GM18517 (cell line): ENCODE measurements around the gene RNF115.
"Not testable (repeated sequence)": the region's sequence is repeated elsewhere in the genome, so short reads cannot be mapped to it uniquely, and the experiment has no call there.

Experiments used
- ATAC-seq: cut with Tn5 transposase; IDR thresholded peaks from one replicate; pipeline ENCODE4 v1.9.1; 2021; ENCODE audit warnings: mild to moderate bottlenecking, moderate library complexity; ENCODE audit not compliant: unreplicated experiment

Gene RNF115

GRCh38 chr1:145823565-145824498, at the start of gene RNF115, which contains the start of gene POLR3C:
TSS of gene RNF115 (minus strand) at chr1:145824095. CDS start at chr1:145823873, 222 bp downstream.
TSS of gene POLR3C (plus strand) at chr1:145824200. CDS start at chr1:145825777, 1,577 bp downstream.
- ATAC-seq, result peak; percentile 73

- no peak for ATAC-seq
Observed at GRCh38 chr1:145871994-145872924, 48.4 kb upstream of the RNF115 start.

- no peak for ATAC-seq
Observed at GRCh38 chr1:145868232-145868631, 44.3 kb upstream of the RNF115 start.

- ATAC-seq, result no peak
Observed at GRCh38 chr1:145863282-145864018, 39.6 kb upstream of the RNF115 start.

GRCh38 chr1:145859491-145860023, 35.7 kb upstream of the RNF115 start:
- ATAC-seq, result peak; percentile 50

GRCh38 chr1:145858901-145859490, 35.1 kb upstream of the RNF115 start, which contains the start of gene PIAS3:
TSS of gene PIAS3 (minus strand) at chr1:145859081. CDS start at chr1:145858990, 91 bp downstream.
- ATAC-seq, result peak; percentile 59

GRCh38 chr1:145858238-145858900, 34.5 kb upstream of the RNF115 start:
- ATAC-seq, result peak; percentile 8

- no peak for ATAC-seq
Observed at GRCh38 chr1:145857170-145857569, 33.3 kb upstream of the RNF115 start.

GRCh38 chr1:145855426-145855948, 31.6 kb upstream of the RNF115 start:
- ATAC-seq, result no peak

GRCh38 chr1:145849356-145850160, 25.7 kb upstream of the RNF115 start:
- no peak for ATAC-seq

- no peak for ATAC-seq
Observed at GRCh38 chr1:145847827-145848226, 23.9 kb upstream of the RNF115 start.

GRCh38 chr1:145846201-145846612, 22.3 kb upstream of the RNF115 start:
- no peak for ATAC-seq

- ATAC-seq, result peak; percentile 34
Observed at GRCh38 chr1:145845514-145846161, 21.7 kb upstream of the RNF115 start, which contains the start of gene NUDT17. TSS of gene NUDT17 (plus strand) at chr1:145845630. CDS start at chr1:145845641, 11 bp downstream.

GRCh38 chr1:145845144-145845513, 21.2 kb upstream of the RNF115 start:
- ATAC-seq, result peak; percentile 85

GRCh38 chr1:145843031-145843430, 19.1 kb upstream of the RNF115 start:
- ATAC-seq, result no peak

- ATAC-seq, result no peak
Observed at GRCh38 chr1:145837656-145838055, 13.8 kb upstream of the RNF115 start.

GRCh38 chr1:145830810-145831209, 6.9 kb upstream of the RNF115 start:
- not testable (repeated sequence) for ATAC-seq
